Measurements from ENCODE around the gene AGAP1. TPM values are rescaled to one million over a fixed set of nuclear protein-coding genes. Genes with fewer than 3 reads are reported as not detected.

The AGAP1 gene
- total RNA-seq, 4 donors from 2014 or later: 13.7 to 18.5 (median 17.1) TPM

DNA sequence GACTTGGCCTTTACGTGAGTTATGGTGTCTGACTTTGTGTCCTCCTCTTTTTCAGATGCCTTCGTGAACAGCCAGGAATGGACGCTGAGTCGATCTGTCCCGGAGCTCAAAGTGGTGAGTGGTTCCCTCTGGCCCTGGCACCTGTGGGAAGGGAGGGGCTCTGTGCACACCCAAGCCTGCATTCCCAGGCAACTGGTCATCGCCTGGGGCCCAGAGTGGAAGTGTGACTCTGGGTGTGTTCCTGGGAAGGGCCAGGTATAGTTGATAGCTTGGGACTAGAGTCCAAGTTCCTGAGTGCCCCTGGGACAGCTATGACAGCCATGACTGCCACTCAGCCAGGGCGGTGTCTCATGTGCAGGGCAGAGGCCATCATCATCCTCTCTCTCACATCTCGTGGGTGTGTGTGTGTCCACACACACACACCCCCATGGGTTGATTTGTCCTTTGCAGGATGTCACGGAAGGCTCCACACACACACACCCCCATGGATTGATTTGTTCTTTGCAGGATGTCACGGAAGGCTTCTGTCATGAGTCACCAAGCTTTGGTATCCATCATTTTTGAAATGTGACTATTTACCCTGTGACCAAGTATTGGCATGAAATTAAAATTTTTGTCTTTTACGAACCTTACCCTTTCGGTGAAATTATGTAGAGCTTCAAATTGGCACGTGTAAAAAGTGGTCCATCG, 215.4 kb downstream of the AGAP1 start:
- H3K4me3 ChIP-seq (ENCODE audit: low read depth, poor library complexity, severe bottlenecking): no peak overlapping the region
- no peak for DNase-seq (ENCODE audit: low spot score in 2 of 2)
- whole genome bisulfite sequencing, 2 donors: 71 to 72% methylated on average over 14 of the region's 14 CpGs
- intact Hi-C loops (cut with DNase I; ENCODE audit: low total_unique reads): no loop called here
- TF ChIP-seq POLR2A (IDR thresholded peaks at IDR 0.05) (no peak), CTCF (IDR thresholded peaks at IDR 0.05) (no peak)

DNA sequence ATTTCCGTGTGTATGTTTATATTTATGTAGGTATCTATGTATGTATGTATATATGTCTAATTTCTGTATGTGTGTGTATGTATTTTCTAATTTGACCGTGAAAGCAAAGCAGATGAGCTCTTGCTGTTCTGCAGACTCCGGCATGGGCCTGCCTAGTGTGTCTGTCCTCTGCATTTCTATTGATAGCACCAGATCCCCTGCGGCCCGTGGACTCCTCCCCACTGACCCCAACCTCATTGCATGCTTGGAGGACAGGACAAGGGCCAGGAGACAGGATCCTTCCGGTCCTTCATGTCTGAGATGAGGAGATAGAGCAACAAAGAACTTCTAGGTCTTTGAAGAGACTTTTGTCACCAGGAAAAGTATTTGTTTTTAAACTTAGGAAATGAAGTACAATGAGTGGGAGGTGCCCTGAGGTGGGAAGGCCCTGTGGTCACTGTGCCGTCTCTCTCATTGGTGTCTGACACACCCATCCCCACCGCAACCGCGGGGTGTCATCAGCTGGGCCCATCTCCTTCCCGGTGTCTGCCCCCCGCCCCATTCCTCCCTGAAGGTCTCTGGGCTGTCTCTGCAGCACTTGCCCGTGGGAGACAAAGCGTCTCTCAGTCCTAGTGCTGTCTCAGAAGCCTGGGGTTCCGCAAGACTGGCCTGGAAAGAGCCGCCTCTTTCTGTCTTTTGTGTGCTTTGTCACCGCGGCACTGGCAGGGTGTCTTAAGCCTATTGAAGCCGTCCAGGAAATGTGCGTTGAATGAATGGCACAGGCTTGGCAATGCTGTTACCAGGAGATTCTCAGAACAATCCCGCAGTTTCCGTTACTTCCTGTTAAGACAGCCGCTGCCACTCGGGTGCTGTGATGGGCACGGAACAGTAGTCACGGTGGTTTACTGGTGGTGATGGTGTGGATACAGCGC, 216.4 kb downstream of the AGAP1 start:
- no peak overlapping the region for H3K4me3 ChIP-seq (ENCODE audit: low read depth, poor library complexity, severe bottlenecking)
- 88 to 91% methylated on average over 27 of the region's 27 CpGs for WGBS, 2 donors
- intact Hi-C loops (cut with DNase I; ENCODE audit: low total_unique reads): no loop called here
- TF ChIP-seq POLR2A (IDR thresholded peaks at IDR 0.05) (no peak), CTCF (IDR thresholded peaks at IDR 0.05) (no peak)
- no peak for DNase-seq (ENCODE audit: low spot score in 2 of 2)

DNA sequence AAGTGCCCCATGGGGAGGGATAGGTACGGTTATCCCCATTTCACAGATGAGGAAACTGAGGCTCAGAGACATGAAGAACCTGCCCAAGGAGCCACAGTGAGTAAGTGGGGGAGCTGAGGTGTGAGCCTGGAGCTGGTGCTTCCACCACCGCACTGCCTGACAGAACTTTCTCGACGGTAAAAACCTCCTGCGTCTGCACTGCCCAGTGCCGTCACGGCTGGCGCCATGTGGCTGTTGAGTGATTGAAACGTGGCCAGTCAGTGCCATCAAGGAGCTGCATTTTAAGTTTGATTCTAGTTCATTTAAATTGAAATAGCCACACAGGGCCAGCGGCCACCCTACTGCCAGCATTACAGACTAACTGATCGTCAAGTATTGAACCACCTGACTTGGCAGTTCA, 217.1 kb downstream of the AGAP1 start:
- no peak for DNase-seq (ENCODE audit: low spot score in 2 of 2)
- no peak overlapping the region for H3K4me3 ChIP-seq (ENCODE audit: low read depth, poor library complexity, severe bottlenecking)
- intact Hi-C loops (cut with DNase I; ENCODE audit: low total_unique reads): no loop called here
- WGBS, 2 donors: 91 to 94% methylated on average over 11 of the region's 11 CpGs
- no peak for TF ChIP-seq POLR2A (IDR thresholded peaks at IDR 0.05)
- no peak for TF ChIP-seq CTCF (IDR thresholded peaks at IDR 0.05)

DNA sequence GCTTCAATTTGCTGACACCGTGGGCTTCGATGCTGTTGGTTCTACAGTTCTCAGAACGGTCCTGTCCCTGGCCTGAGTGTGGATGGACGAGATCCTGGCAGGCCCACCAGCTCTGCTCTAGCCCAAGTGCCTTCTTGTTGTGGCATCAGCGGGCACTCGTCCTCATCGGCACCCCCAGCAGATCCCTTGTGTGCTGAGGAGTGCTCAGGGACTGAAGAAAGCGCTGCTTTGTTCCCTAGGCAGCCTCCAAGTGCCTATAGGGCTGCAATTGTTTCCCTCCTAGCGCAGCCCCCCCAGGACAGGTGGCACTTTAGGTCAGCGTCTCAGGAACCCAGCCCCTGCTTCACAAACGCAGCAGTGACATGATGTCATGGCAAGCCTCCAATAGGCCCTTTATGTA, 217.7 kb downstream of the AGAP1 start:
- DNase-seq (ENCODE audit: low spot score in 2 of 2): no peak
- H3K4me3 ChIP-seq (ENCODE audit: low read depth, poor library complexity, severe bottlenecking): no peak overlapping the region
- intact Hi-C loops (cut with DNase I; ENCODE audit: low total_unique reads): no loop called here
- TF ChIP-seq CTCF (IDR thresholded peaks at IDR 0.05): no peak
- TF ChIP-seq POLR2A (IDR thresholded peaks at IDR 0.05): no peak
- 75 to 86% methylated on average over 8 to 11 of the region's 11 CpGs for WGBS, 2 donors

GRCh38 chr2:235712176-235712575, 218.3 kb downstream of the AGAP1 start:
- intact Hi-C loops (cut with DNase I; ENCODE audit: low total_unique reads): no loop called here
- TF ChIP-seq CTCF (IDR thresholded peaks at IDR 0.05) (no peak), POLR2A (IDR thresholded peaks at IDR 0.05) (no peak)
- 92 to 93% methylated on average over 6 of the region's 6 CpGs for WGBS, 2 donors
- no peak for DNase-seq (ENCODE audit: low spot score in 2 of 2)
- no peak overlapping the region for H3K4me3 ChIP-seq (ENCODE audit: low read depth, poor library complexity, severe bottlenecking)
